ENCODE results near the gene SLC25A43.

Gene SLC25A43

GRCh38 chrX:119475389-119476101 lies 76.4 kb downstream of the SLC25A43 start:
- TF ChIP-seq, protein P1, sequence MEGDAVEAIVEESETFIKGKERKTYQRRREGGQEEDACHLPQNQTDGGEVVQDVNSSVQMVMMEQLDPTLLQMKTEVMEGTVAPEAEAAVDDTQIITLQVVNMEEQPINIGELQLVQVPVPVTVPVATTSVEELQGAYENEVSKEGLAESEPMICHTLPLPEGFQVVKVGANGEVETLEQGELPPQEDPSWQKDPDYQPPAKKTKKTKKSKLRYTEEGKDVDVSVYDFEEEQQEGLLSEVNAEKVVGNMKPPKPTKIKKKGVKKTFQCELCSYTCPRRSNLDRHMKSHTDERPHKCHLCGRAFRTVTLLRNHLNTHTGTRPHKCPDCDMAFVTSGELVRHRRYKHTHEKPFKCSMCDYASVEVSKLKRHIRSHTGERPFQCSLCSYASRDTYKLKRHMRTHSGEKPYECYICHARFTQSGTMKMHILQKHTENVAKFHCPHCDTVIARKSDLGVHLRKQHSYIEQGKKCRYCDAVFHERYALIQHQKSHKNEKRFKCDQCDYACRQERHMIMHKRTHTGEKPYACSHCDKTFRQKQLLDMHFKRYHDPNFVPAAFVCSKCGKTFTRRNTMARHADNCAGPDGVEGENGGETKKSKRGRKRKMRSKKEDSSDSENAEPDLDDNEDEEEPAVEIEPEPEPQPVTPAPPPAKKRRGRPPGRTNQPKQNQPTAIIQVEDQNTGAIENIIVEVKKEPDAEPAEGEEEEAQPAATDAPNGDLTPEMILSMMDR (conservative IDR thresholded peaks at IDR 0.05; ENCODE audit: low read depth, low read length) = no peak
- no peak overlapping the region for H3K27ac ChIP-seq
- no peak overlapping the region for H3K9ac ChIP-seq
- no peaks in the 10 kb centered on the region for H4K20me1 ChIP-seq (ENCODE audit: insufficient read depth)
- H3K36me3 ChIP-seq (ENCODE audit: insufficient read depth) = no peaks in the 10 kb centered on the region
- H2AFZ ChIP-seq (ENCODE audit: low read depth) = no peak overlapping the region
- H3K79me2 ChIP-seq (ENCODE audit: insufficient read depth, low read depth) = no peaks in the 10 kb centered on the region
- H3K27me3 ChIP-seq (ENCODE audit: insufficient read depth, low read depth) = no peaks in the 10 kb centered on the region
- H3K4me3 ChIP-seq (IDR thresholded peaks at IDR 0.05; ENCODE audit: insufficient read depth, low read depth, low read length) = no peak overlapping the region
- H3K4me2 ChIP-seq = no peak overlapping the region
- H3K4me1 ChIP-seq (ENCODE audit: low read depth, poor library complexity, severe bottlenecking) = peaks cover 14% of the 10 kb centered on the region

DNA sequence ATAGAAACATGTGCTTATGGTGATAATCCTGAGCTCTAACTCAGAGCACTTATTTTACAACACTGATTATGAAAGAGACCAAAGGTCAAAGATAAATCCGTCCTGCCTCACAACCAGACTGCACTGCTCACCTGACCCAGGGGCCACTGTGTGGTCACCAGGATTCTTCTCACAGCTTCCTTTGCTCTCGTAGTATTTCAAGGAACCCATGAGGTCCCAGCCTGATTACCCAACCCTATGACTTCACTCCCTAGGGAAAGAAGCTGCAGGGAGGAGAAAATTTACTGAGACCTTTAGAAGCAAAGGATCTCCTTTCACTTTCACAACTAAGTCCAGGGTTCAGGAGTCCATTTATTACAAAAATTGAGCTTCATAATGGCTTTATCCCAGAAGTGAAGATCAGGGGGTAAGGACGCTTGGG lies 78.7 kb downstream of the SLC25A43 start:
- H3K4me2 ChIP-seq = no peak overlapping the region
- H2AFZ ChIP-seq (ENCODE audit: low read depth) = no peak overlapping the region
- no peak overlapping the region for H3K27ac ChIP-seq
- H3K4me1 ChIP-seq (ENCODE audit: low read depth, poor library complexity, severe bottlenecking) = peaks cover 14% of the 10 kb centered on the region
- H3K27me3 ChIP-seq (ENCODE audit: insufficient read depth, low read depth) = no peaks in the 10 kb centered on the region
- TF ChIP-seq, protein P1 (conservative IDR thresholded peaks at IDR 0.05; ENCODE audit: low read depth, low read length) = no peak
- no peaks in the 10 kb centered on the region for H3K36me3 ChIP-seq (ENCODE audit: insufficient read depth)
- no peak overlapping the region for H3K4me3 ChIP-seq (IDR thresholded peaks at IDR 0.05; ENCODE audit: insufficient read depth, low read depth, low read length)
- H3K9ac ChIP-seq = no peak overlapping the region
- no peaks in the 10 kb centered on the region for H4K20me1 ChIP-seq (ENCODE audit: insufficient read depth)
- no peaks in the 10 kb centered on the region for H3K79me2 ChIP-seq (ENCODE audit: insufficient read depth, low read depth)

DNA sequence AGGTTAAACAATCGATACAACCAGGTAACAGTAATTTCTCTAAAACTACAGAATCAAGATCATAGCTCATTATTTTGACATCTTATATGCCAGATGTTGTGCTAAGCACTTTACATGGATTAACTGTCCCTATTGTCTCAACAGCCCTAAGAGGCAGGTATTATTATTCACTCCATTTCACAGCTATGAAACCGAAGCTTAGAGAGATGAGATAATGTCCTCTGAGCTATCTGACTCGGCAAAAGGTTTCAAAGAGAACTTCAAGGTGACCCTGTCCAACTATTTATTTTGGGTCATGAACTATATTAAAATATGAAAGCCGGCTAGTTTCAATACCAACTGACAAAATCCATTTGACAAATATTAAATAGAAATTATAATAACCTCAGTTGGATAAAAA lies 79.4 kb downstream of the SLC25A43 start:
- no peak overlapping the region for H3K27ac ChIP-seq
- no peak overlapping the region for H3K4me3 ChIP-seq (IDR thresholded peaks at IDR 0.05; ENCODE audit: insufficient read depth, low read depth, low read length)
- no peak overlapping the region for H3K4me2 ChIP-seq
- no peaks in the 10 kb centered on the region for H3K79me2 ChIP-seq (ENCODE audit: insufficient read depth, low read depth)
- H4K20me1 ChIP-seq (ENCODE audit: insufficient read depth) = no peaks in the 10 kb centered on the region
- no peaks in the 10 kb centered on the region for H3K27me3 ChIP-seq (ENCODE audit: insufficient read depth, low read depth)
- H2AFZ ChIP-seq (ENCODE audit: low read depth) = no peak overlapping the region
- no peaks in the 10 kb centered on the region for H3K36me3 ChIP-seq (ENCODE audit: insufficient read depth)
- no peak overlapping the region for H3K9ac ChIP-seq
- H3K4me1 ChIP-seq (ENCODE audit: low read depth, poor library complexity, severe bottlenecking) = peaks cover 14% of the 10 kb centered on the region
- TF ChIP-seq, protein P1 (conservative IDR thresholded peaks at IDR 0.05; ENCODE audit: low read depth, low read length) = no peak

GRCh38 chrX:119479845-119480244 lies 80.7 kb downstream of the SLC25A43 start:
- H3K9ac ChIP-seq = no peak overlapping the region
- H3K4me1 ChIP-seq (ENCODE audit: low read depth, poor library complexity, severe bottlenecking) = peaks cover 14% of the 10 kb centered on the region
- H3K36me3 ChIP-seq (ENCODE audit: insufficient read depth) = no peaks in the 10 kb centered on the region
- no peak overlapping the region for H3K27ac ChIP-seq
- no peak overlapping the region for H3K4me3 ChIP-seq (IDR thresholded peaks at IDR 0.05; ENCODE audit: insufficient read depth, low read depth, low read length)
- no peak overlapping the region for H3K4me2 ChIP-seq
- H4K20me1 ChIP-seq (ENCODE audit: insufficient read depth) = no peaks in the 10 kb centered on the region
- H2AFZ ChIP-seq (ENCODE audit: low read depth) = no peak overlapping the region
- TF ChIP-seq, protein P1 (conservative IDR thresholded peaks at IDR 0.05; ENCODE audit: low read depth, low read length) = no peak
- no peaks in the 10 kb centered on the region for H3K27me3 ChIP-seq (ENCODE audit: insufficient read depth, low read depth)
- H3K79me2 ChIP-seq (ENCODE audit: insufficient read depth, low read depth) = no peaks in the 10 kb centered on the region

Measured in KMS-11 (cell line).